Measurements from ENCODE around the gene TMEM156.
A peak's percentile ranks its signal among the peaks of the same experiment; 100 is the strongest.

The TMEM156 gene

DNA sequence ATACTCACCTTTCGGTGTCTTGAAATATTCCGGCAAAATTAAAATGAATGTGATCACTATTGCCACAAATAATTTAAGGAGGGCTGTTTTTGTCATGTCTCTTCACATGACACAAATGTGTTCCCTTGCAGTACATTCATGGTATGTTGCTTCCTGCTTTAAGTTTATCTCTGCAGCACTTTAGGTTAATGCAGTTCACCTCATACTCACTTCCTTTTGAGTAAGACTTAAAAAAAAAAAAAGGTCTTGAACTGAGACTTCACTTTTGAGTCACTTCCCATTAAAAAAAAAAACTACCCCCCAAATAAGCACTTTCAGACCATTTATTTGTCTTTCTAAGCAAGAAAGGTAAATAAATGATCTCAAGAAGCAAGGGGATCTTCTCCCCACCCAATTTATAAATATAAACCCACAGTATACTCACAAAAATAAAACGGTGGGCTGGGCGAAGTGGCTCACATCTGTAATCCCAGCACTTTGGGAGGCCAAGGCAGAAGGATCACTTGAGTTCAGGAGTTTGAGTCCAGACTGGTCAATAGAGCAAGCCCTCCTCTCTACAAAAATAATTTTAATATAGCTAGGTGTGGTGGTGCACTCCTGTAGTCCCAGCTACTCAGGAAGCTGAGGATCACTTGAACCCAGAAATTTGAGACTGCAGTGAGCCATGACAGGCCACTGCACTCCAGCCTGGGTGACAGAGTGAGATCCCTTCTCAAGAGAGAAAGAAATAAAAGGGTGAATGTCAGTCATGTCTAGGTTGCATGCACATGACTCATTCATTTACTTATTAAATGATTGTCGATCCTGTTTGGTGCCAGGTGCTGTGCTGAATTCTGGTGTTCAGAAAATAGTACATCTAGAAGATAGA lies at the start of gene TMEM156:
Gene TMEM156 (minus strand): TSS at position 192 of the 868 bp plus-strand sequence. CDS start 96 bp downstream, at position 96.
- FAIRE-seq = peak; percentile 96
- DNase-seq (ENCODE audit: insufficient read length, low spot score) = no peak

- DNase-seq (ENCODE audit: insufficient read length, low spot score) (no peak), FAIRE-seq (no peak)
Observed at GRCh38 chr4:39078829-39079228, 46.6 kb upstream of the TMEM156 start.

GRCh38 chr4:39068907-39069306 lies 36.7 kb upstream of the TMEM156 start:
- DNase-seq (ENCODE audit: insufficient read length, low spot score) = no peak
- FAIRE-seq = no peak

GRCh38 chr4:39067451-39067850 lies 35.2 kb upstream of the TMEM156 start:
- DNase-seq (ENCODE audit: insufficient read length, low spot score) (no peak), FAIRE-seq (no peak)

GRCh38 chr4:39067031-39067430 lies 34.8 kb upstream of the TMEM156 start:
- DNase-seq (ENCODE audit: insufficient read length, low spot score) (no peak), FAIRE-seq (no peak)

GRCh38 chr4:39066371-39066770 lies 34.2 kb upstream of the TMEM156 start:
- DNase-seq (ENCODE audit: insufficient read length, low spot score) = no peak
- no peak for FAIRE-seq

DNA sequence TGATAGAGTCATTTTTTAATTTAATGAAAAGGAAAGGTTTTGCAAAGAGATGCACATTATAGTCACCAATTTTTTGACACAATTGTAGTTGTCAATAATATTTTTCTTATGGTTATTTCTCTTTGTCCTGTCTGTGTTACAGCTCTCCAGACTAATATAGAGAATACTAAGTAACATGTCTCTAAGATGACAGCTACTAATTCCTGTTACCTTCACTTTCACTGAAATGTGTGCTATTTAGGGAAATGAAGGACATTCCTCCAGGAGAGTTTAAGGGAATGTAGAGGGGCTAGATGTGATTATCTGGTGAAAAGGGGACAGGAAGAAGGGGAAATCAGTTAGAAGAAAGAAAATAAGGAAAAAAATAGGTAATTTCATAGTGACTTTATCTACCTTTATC lies 31.2 kb upstream of the TMEM156 start:
- FAIRE-seq = peak; percentile 72
- no peak for DNase-seq (ENCODE audit: insufficient read length, low spot score)

DNA sequence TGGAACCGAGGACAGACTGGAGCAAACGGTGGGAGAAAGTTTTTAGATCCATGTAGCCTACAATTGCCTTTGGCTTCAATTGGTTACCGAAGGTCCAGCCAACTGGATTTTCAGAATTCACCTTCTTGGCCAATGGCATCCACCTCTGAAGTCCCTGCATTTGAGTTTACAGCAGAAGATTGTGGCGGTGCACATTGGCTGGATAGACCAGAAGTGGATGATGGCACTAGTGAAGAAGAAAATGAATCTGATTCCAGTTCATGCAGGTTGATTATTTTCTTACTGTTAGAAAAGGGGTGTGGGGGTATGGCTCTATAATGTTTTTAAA lies 30.5 kb upstream of the TMEM156 start:
- DNase-seq (ENCODE audit: insufficient read length, low spot score) (no peak), FAIRE-seq (no peak)

- FAIRE-seq (peak; percentile 81), DNase-seq (ENCODE audit: insufficient read length, low spot score) (no peak)
Observed at GRCh38 chr4:39062094-39062769, 30.0 kb upstream of the TMEM156 start, which contains the start of gene KLHL5. KLHL5 (plus strand) TSS chr4:39062232; CDS start chr4:39062653, 421 bp downstream.

DNA sequence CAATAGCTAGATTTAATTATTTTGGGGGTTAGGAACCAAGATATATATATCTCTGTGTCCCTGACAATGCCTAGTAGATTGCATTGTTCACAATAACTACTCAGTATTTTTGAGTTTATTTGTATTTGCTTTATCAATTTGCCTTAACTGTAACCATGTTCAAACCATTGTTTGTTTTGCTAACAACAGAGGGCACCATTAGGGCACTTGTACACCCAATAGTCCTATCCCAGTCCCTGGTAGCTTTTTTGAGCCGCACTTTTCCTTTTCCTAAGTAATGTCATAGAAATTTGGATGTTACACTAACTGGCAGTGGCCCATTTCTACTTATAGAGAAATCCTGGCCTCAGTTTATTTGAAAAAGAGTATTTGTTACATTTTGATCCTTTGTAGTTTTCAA lies 29.2 kb upstream of the TMEM156 start:
- DNase-seq (ENCODE audit: insufficient read length, low spot score) = no peak
- FAIRE-seq = no peak

DNA sequence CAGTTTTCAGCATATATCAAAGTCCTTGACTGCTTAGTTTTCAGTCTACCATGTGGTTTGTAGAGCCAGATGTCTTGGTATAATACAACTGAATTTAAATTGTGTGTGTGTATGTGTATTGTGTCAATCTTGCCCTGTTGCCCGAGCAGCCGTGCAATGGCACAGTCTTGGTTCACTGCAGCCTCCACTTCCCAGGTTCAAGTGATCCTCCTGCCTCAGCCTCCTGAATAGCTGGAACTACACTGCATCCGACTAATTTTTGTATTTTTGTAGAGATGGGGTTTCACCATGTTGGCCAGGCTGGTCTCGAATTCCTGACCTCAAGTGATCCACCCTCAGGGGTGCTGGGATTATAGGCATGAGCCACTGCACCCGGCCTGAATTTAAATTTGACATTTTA lies 23.8 kb upstream of the TMEM156 start:
- DNase-seq (ENCODE audit: insufficient read length, low spot score) (no peak), FAIRE-seq (peak; percentile 21)

DNA sequence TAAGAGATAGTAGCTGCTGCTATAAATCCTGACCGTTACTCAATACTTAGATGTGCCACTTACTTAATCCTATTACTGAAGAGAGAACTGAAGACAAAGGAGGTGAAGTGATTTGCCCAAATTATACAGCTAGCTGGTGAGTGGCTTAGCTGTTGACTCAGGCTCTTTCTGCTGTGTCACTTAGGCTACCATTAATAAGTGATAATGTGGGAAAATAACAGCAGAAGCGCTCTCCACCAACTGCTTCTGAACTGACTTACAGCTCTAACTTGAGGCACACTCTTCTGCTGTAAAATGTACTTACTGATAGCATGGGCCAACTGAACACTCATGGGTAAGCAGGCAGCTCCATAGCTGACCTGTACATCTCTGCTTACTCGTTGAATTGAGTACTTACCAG lies 22.3 kb upstream of the TMEM156 start:
- FAIRE-seq (no peak), DNase-seq (ENCODE audit: insufficient read length, low spot score) (no peak)

GRCh38 chr4:39053983-39054382 lies 21.8 kb upstream of the TMEM156 start:
- FAIRE-seq (no peak), DNase-seq (ENCODE audit: insufficient read length, low spot score) (no peak)

DNA sequence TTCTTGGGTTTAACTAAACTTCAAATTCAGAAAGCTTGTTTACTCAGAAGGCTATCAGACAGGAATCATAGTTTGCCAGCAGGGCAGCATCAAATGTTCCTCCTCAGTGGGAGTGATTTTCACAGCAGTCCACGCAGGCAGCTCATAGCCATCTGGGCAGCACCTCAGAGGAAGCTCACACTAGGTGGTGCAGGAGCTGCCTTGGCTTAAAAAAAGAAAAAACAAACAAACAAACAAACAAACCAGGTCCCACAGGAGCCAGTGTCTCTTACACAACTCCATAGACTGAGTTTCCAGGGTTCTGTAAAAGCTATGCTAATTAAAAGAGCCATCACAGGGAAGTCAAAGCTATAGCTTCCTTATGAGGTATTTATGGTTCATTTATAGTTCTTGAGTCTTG lies 19.3 kb upstream of the TMEM156 start:
- FAIRE-seq (no peak), DNase-seq (ENCODE audit: insufficient read length, low spot score) (no peak)

- no peak for DNase-seq (ENCODE audit: insufficient read length, low spot score)
- FAIRE-seq = no peak
Observed at GRCh38 chr4:39050590-39050989, 18.4 kb upstream of the TMEM156 start.

DNA sequence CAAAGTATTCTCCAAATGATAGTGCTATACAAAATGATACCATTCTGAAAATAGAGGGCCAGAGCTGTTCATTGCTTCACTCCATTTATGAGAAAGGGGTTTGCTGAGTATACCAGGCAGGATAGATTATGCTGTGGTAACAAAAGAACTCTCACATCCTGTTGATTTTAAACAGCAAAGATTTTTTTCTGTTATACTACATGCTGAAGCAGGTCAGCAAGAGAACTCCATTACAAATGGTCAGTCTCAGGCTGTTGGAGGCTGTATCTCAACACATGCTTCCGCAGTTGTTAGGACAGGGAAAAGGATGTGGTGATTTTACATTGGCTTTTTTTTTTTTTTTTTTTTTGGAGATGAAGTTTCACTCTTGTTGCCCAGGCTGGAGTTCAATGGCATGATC lies 16.1 kb upstream of the TMEM156 start:
- DNase-seq (ENCODE audit: insufficient read length, low spot score) (no peak), FAIRE-seq (peak; percentile 76)

- FAIRE-seq = no peak
- no peak for DNase-seq (ENCODE audit: insufficient read length, low spot score)
Observed at GRCh38 chr4:39047681-39048080, 15.5 kb upstream of the TMEM156 start.

DNA sequence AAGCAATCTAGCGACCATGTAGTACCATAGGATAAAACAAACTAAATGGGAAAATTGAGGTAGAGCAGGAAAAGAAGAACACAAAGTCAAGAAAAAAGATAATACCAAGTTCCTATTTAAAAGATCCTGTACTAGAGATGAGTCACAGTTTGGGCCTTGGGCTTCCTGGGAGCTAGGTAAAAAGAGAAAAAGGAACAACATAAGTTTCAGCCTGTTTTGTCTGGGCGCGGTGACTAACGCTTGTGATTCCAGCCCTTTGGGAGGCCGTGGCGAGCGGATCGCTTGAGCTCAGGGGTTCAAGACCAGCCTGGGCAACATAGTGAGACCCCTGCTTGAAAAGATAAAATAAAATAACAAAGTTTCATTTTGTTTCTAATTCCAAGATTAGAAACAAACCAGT lies 14.0 kb upstream of the TMEM156 start:
- DNase-seq (ENCODE audit: insufficient read length, low spot score) (no peak), FAIRE-seq (peak; percentile 66)

- DNase-seq (ENCODE audit: insufficient read length, low spot score) = no peak
- no peak for FAIRE-seq
Observed at GRCh38 chr4:39045827-39046221, 13.6 kb upstream of the TMEM156 start.

DNA sequence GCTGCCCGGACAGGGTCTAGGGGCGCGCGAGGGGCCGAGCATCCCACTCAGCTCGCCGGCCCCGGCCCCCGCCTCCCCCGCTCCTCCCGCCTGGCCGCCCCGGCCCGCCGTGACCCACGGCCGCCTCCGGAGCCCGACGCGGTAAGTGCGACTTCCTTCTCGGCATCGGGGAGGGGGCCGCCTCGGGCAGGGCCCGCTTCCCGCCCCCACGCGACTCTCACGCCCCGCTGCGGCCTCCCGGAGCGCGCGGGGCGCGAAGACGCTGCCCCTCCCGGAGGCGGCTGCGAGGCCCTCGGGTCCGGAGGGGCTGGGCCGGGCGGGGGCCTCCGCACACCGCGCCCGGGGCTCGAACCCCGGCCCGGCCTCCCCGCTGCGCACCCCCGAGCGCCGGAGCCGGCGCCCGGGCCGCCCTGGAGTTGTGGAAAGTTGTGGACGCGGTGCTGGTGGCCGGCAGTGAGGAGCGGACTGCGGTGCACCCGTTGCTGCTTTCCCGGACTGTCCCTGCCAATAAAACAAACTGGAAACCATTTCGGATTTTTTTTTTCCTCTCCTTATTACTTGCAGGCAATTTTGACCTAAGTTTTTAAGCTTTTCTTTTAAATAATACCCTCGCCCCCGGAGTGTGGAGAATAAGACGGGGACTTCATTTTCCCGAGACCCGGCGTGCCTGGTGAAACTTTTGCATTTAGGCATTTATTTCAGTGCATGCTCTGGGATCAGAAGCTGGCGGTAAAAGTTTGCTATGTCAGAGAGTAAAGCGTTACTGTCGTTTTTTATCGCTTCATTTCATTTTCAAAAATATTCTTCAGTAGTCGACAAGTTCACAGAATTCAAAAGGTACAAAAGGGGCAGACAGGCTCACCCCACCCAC lies 13.0 kb upstream of the TMEM156 start:
- FAIRE-seq (peak; percentile 80), DNase-seq (ENCODE audit: insufficient read length, low spot score) (no peak)

GRCh38 chr4:39044364-39044955 lies 12.3 kb upstream of the TMEM156 start:
- FAIRE-seq = peak; percentile 91

More at GRCh38 chr4:39044364-39044955, 12.3 kb upstream of the TMEM156 start:
- DNase-seq (ENCODE audit: insufficient read length, low spot score) = peak; percentile 71
